Stimulated activated CD8-positive, alpha-beta memory T cell treated with anti-CD3 and anti-CD28 coated beads, Interleukin-7, amount 100 ng/mL, for 4 hours (primary cell): ENCODE results near the gene ZNF277.

Experiments used
- DNase-seq, 2 donors: peaks; one replicate each; pipeline ENCODE4 v3.0.0-alpha.2; 2020; ENCODE audit warnings: low read depth in 2 of 2

ZNF277 gene

DNA sequence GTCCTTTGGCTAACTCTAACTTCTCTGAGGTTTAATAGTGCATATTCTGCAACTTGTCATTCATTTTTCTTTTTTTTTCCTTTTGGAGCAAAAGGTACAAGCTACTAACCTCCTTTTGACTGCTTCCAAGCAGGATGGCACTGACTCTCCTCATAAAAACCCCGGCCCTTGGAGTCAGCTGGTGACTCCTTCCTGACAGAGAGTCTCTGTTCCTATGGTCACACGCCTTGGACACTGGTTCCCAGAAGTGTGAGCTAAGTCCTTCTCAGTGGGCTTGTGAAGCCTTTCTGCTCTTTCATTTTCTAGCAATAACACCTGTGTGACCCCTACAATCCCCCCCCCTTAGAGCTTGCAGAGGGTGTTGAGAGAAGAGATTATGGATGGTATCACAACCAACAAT is 22.0 kb upstream of the ZNF277 start:
- DNase-seq, result no peak

DNA sequence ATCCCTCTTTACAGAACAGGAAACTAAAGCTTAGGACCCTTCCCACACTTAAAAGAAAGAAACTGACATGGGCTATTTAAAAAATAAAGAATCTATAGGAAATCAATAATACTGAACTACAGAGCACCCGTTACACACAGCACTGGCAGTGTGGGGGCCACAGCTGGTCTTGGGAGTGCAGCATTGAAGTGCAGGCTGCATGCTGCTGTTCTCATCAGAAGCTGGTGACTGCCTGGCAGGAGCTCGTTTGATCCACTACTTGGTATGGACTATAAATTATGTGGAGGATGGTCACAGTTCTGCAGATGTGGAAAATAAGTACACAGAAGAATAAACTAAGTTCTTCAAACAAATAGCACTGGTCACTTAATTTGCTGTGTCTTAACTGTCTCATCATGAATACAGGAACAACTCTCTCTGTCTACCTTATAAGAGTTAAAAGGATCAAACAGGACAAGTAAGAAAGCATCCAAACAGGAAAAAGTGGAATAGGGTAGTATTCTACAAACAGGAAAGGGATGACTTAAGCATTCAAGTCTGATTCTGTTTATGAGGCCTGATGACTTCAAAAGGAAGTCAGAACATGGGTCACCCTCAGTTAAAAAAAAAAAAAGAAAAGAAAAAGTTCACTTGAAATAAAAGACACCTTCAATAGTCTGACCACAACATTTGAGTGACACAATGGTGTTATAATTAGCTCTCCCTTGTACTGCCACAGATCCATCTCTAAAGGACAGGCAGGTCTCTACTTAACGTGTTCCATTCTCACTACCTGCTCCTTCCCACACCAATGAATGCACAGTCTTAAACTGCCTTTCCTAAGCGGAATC is 21.3 kb upstream of the ZNF277 start:
- DNase-seq, result no peak

DNA sequence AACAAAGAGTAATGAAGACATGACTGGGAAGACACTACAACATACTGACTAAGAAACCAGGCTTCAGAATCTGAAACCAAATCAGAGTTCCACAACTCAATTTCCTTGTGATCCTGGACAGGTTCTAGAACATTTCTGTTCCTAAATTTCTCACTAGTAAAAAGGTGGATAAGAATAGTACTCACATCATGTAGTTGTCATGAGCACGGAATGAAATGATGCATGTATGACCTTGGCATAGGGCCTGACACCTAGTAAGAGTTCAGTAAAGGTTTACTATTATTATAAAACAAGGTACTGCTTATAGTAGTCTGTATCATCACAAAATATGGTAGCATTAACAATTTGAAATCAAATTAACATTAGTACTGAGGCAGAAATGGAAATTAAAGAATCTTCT is 20.2 kb upstream of the ZNF277 start:
- no peak for DNase-seq

DNA sequence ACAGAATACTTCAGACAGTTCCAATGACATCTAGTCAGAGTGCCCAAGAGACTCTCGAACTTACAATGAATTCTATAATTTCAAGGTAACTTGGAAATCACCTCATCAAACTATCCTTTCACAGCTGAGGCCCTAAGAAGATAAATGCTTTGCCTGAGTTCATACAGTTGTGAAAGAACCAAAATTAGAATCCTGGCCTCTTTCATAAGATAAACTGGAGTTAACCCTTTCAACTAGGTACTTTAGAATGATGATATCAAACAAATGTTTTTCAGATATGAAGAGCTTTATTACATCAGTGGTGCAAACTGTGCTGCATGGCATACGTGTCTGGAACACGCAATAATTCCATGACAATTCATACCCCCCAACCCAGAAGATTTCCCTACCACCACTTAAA is 18.2 kb upstream of the ZNF277 start:
- DNase-seq, result no peak

DNA sequence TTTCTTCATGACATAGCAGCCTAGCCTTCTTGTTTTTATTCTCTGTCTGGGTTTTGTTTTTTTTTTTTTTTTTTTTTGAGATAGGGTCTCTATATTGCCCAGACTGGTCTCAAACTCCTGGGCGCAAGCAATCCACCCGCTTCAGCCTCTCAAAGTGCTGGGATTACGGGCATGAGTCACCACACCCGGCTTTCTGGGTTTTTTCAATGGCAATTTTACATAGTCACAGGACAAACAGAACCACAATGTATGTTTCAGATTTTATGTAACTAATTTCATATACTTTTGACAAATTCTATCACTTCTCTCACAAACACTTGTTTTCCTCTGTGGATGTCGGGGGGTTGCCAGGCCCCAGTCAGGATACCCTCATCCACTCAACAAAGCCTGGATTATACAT is 16.8 kb upstream of the ZNF277 start:
- DNase-seq, result no peak

DNA sequence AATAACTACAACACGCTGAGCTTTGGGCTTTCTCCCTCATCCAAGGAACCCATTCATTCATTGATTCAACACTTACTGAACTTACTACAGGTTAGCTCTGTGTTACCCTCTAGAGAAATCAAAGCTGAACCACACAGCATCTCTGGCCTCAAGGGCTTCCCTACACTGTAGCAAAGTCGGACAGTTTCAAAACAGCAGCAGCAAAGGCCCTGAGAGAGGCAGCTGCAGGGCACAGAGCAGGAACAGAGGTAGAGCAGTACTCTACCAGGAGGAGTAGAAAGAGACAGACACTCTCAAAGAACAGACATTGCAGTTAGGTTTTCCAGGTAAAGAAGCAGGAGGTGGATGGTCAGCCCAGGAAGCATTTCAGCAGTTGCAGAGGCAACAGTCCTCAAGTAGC is 16.4 kb upstream of the ZNF277 start:
- DNase-seq, result no peak

DNA sequence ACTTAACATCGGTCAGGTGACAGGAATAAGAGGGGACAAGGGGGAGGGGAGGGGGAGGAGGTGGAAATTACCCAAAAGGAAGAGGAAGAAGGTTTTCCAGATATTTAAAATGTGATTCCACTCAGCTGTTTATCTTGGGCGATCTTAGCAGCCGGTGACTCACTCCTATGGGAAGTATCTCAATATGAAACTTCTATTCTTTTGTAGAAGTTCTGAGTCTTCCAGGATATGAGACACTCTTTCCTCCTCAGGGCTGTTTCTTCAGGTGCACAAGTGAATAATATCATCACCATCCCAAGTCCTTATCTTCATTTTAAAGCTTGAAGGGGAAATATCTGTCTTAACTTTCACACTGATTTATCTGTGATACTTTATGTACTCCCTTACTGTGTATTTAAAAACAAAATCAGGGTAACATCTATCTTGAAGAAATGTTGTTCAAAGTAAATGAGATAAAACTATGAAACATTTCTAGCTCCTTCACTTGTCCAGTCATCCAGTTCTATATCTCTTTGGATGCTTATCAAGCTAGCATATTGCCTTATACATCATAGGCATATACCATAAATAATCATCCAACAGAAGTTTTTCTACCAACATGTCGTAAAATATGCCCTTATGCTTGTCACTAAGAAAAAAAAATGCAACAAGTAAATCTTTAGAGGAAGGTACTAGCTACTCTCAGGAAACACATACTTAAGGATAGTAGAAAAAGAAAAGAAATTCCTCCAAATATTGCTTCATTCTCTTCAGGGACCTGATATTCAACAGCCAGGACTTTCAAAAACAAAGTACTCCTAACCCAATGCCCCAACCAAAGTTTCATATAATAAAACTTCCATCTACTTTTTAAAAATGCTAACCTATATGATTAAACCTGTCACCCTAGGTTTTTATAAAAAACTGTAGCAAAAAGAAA is 14.0 kb upstream of the ZNF277 start:
- no peak for DNase-seq

DNA sequence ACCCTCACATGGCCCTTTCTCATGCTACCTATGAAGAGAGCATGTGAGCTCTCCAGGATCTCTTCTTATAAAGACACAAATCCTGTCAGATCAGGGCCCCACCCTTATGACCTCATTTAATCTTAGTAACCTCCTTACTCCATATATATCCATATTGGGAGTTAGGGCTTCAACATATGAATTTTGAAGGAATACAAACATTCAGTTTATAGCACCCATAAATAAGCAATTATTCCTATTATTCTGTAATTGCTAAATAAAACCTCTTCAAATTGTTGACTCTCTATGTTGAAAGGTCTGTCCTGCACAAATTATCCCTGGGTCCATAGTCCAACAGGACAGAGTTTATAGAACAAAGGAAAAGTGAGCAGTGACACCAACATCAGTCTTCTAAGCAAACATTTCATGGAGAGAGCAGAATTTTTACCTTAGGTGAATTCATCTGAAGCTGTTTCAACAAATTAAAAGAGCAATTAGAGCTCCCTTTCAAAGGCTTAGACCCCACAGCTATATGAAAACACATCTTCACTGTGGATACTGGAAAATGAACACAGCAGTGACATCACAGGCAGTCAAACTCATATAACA is 12.5 kb upstream of the ZNF277 start:
- DNase-seq, result no peak

DNA sequence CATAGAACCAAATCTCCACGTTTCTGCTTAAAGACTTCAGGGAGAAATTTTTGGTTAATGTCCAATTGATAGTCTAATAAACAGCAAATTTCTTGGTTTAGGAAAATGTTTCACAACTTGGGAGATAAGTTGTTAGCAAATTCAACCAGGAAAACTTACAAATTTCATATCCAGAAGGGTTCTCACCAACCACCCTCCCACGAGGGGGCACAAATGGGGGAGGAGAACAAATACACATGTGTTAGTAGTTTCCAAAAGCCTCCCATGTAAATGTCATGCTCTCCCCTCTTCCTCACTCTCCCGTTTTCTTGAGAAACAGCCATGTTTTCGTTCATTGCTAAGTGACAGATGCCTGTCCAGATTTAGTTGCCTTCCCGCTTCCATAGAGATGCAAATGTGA is 10.8 kb upstream of the ZNF277 start:
- no peak for DNase-seq

DNA sequence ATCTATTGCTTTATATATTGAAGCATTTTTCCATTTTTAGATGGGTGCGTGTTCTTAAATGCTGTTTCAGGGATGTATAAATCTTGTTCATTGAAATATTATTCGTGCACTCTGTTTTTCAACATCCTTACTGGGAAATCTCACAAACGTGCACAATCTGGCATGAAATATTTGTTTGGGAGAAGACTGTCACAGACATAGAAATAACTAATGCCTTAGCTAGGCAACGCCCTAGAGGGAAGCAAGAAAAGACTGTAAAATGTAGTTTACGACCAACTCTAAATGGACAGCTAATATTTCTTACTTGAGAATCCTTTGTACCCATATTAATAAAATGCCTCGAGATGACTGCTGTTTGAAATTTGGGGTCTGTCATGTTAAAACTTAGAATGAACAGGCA is 9.2 kb upstream of the ZNF277 start:
- no peak for DNase-seq

DNA sequence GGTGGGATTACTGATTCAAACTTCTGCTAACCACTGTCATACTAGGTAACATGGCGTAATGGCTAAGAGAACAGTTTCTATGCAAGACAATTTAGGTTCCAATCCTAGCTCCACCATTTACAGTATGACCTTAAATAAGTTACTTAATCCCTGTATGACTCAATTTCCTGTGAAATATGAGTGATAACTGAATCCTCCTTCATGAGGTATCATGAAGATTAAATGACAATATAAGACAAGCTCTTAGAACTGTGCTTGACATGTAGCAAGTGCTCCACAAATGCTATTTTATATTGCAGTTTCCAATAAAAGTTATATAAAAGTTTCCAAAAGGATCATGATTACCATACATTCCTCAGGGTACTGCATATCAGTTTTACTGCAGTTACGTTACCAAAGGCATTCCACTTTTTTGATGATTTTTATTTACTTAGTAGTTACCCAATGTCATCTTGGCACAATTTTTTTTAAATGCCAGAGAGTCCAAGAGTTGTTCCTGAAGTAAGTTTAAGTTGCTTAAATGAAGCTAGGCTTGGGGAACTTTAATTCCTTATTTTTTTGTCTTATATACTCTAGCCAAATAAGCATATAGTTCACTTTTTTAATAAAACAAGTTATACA is 7.3 kb upstream of the ZNF277 start:
- DNase-seq, result no peak

DNA sequence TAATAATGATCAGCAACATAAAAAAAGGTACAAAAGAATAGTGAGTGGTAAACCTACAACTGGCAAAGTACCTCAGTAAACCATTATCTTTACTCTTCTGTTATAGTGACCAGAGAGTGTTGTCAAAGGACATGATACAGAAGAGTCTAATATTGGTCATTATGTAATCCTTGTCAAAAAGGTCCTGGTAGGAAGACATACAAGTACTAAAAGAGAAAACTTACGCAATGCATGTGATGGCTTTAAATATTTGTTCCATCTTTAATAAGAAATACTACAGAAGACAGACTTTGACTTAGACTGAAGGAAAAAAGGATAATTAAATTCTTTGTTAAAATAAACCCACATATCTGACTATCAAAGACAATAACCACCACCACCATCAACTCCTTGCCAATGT is 6.8 kb upstream of the ZNF277 start:
- no peak for DNase-seq

DNA sequence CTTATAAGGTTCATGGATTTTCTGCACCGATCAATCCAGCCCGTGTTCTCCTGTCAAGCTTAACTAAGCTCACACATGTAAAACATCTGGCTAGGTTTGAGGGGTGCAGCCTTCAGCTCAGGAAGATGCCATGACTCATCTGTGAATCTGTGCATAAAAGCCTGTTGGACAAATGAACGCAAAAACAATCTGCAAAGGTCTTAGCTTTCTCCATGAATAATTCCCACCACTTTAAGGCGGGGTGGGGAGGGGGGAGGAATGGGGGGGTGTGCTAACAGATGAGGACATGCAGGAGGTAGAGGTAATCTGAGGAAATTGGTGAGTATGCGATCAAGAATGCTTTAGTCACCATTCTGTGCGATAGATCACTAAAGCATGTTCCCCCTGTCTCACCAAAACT is 5.1 kb upstream of the ZNF277 start:
- DNase-seq, result no peak

DNA sequence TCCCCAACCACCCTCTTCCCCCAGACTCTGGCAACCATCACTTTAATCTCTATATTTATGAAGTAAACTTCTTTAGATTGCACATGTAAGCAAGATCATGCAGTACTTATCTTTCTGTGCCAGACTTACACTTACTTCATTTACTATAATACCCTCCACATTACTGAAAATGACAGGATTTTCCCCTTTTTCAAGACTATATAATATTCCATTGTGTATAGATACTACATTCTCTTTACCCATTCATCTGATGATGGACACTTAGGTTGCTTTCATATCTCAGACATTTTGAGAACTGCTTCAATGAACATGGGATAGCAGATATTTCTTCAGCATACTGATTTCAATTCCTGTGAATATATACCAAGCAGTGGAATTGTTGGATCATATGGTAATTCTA is 4.7 kb upstream of the ZNF277 start:
- DNase-seq, result no peak

DNA sequence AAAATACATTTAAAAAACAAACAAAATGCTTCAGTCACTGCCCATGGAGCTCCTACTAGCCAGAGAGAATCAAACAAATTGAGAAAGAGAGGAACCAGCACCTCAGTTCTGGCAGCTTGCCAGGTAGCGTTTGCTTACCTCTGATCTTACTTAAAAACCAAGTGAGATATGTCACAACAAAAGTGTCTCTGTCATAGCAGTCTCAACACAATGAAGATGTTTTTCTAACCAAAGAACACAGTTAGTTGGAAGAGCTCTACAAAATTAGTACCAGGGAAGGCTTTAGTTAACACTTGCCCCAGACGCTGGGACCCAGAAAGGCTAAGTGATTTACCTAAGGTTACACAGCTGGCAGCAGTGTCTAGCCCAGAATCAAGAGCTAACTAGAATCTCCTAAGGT is 3.7 kb upstream of the ZNF277 start:
- no peak for DNase-seq

DNA sequence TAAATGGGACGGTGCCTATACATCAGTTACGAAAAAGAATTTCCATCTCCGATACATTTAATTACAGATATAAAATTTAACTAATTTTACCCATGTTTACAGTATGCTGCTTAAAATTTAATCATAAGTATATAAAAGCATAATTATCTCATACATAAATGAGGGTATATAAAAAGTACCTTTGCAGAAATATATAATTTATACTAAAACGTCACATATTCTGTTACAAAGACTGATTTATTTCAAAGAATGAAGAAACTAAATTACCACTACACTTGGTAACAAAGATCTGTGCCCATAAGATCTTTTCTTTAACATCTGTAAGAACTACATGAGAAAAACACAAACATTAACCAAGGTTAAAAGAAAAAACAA is 3.1 kb upstream of the ZNF277 start:
- DNase-seq, result no peak

DNA sequence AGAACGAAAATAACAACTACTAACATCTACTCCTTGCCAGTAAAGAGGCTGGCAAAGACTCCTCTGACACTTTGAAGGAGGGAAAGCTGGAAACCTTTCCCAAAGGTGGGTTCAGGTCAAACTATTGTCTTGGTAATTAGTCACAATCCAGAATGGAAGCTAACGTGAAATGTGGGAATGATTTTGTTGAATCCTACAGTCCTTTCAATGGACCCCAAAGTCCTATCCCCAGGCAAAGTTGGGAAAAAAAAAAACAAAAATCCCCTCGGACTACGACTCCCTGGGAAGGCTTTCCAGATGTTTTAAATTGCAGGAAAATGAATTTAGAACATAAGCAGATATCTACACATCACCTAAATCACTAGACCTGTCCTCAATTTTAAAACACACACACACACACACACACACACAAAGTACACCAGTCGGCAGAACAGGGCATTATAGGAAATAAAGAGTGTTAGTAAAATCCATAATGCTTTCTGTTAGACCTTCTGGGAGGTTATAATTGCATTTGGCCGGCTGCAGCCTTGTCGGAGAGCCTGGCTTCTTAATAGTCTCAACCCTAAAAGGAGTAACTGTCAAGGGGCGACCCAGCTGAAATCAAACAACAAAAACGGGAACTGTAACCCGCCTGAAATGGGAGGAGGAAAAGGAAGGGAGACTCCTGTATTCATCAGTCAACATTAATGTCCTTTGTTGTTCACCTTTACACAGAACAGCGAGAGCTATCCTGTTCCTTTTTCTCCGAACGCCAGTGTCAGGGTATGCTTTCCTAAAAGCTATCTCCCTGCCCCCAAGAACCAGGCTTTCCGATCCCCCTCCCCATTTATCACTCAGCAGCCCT is 1.8 kb upstream of the ZNF277 start:
- no peak for DNase-seq

DNA sequence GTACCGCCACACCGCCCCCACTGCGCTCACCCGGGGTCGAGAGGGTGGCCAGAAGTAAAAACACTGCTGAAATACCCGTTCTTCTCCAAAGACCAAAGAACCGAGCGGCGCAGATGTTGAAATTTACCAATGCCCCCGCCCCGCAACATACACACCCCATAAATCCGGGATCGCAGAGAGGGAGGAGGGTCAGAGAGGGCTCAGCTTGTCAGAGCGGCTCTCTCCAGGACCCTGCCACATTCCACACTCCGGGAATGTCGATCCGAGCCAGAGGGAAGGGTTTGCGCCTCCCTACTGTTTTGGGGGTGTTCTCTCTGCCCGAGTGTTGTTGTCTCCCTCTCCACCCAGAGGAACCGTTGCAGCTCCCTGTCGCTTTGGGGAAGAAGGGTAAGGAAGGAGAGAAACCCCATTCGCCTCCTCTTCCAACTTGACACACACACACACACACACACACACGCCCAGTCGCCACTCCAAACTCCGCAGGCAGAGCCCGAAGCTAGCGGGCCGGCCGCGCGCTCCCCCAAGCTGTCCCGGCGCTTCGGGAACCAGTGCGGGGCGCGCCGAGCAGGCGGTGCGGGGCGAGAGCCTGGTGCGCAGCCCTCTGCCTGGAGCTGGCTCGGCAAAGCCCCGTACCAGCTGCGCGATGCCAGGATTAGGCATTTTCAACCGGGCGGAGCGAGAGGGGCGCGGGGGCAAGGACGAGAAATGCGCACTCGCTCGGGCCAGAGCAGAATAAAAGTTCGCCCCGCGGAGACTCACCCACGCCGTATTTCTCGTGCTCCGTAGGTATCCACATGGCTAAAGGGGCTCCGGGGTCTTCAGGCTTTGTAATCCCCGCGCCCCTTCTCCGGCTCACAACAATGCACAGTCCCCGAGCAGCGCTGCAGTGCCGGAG is 905 bp upstream of the ZNF277 start:
- peak in 1 of 2 donors; percentile 20 for DNase-seq

DNA sequence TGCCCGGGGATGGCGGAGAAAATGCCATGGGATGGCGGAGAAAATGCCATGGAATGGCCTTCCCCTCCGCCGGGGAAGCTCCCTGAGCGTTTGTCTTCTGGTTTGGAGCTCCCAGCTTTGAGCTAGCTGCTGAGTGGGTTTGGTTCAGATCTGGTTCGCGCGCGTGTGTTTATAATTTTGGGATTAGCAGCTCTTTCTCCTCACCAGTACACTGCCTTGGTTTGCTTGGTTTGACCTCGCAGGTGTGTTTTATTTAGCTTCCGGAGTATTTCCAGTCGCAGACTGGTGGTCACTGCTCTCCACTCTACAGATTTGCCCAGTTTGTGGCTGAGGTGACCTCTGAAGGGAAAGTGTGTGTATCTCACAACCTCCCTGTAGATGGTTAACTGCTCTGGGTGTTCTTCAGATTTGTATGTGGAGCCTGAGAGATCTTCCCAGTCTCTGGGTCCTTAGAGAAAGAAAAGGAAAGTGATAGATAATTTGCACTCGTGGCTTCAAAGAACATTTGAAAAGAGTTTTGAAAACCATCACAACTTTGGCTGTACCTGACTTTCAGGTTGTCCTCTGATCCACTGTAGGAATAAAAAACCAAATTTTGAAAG is 597 bp downstream of the ZNF277 start:
- DNase-seq, result no peak

DNA sequence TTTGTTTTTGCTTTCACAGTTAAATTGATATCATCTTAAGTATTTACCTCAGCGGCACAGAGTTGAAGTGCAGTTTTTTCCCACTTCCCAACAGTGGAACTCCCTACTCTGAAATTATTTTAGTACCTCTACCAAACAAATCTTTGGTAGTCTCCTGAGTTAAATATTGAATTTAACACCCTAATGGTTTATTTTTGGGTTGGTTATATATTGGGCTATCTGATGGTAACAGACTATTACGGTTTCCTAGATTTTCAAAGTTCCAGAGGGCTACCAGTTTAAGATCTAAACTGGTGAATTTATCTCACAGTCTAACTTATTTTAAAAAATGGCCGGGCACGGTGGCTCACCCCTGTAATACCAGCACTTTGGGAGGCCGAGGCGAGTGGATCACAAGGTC is 1.3 kb downstream of the ZNF277 start:
- no peak for DNase-seq
